Ascending aorta (tissue), 2 donors: ENCODE results near the gene APCDD1L. TPM values are rescaled to one million over a fixed set of nuclear protein-coding genes. Genes with fewer than 3 reads are reported as not detected.

Source experiments
- DNase-seq, 2 donors: peaks; one replicate each; pipeline ENCODE4 v3.0.0-alpha.2; 2019; ENCODE audit warnings: low spot score in 2 of 2
- H3K27ac ChIP-seq, 2 donors: fragments of 200-600 bp; sonication (generic); one replicate each; pipeline ENCODE4 v1.5.1; 2016 to 2017; ENCODE audit warnings: mild to moderate bottlenecking in 1 of 2
- H3K27me3 ChIP-seq: fragments of 200-600 bp; sonication (generic); one replicate; pipeline ENCODE4 v1.5.1; 2017
- H3K36me3 ChIP-seq, 2 donors: fragments of 200-600 bp; sonication (generic); one replicate each; pipeline ENCODE4 v1.5.1; 2016
- H3K4me1 ChIP-seq, 2 donors: fragments of 200-600 bp; sonication (generic); one replicate each; pipeline ENCODE4 v1.5.1; 2016 to 2017; ENCODE audit warnings: mild to moderate bottlenecking in 1 of 2
- H3K4me3 ChIP-seq, 2 donors: fragments of 200-600 bp; sonication (generic); one replicate each; pipeline ENCODE4 v1.5.1; 2016 to 2017; ENCODE audit warnings: mild to moderate bottlenecking in 1 of 2
- H3K9me3 ChIP-seq, 2 donors: fragments of 200-600 bp; sonication (generic); one replicate each; pipeline ENCODE4 v1.5.1; 2016
- intact Hi-C: fragments of 100-400 bp; cut with DNase I; formaldehyde crosslinking; loops from one replicate; pipeline ENCODE4 v1.15.1; 2023
- total RNA-seq: library from RNA; depleted of rRNA; stranded (reverse); fragments of >200 nt; gene quantifications from one replicate; pipeline ENCODE4 v1.1.0, GENCODE V29; 2016
- TF ChIP-seq, protein P1 (sequence below), 3 experiments: fragments of 200-600 bp in 2 of 3; fragments of 450-650 bp in 1 of 3; sonication (generic) in 2 of 3; IDR thresholded peaks; one replicate each; pipeline ENCODE4 v1.5.1; 2016 to 2019; ENCODE audit warnings: antibody characterized with exemption in 3 of 3, mild to moderate bottlenecking in 1 of 3, moderate library complexity in 1 of 3

The APCDD1L gene
- total RNA-seq, 1 donor from 2014 or later = 2.1 TPM

DNA sequence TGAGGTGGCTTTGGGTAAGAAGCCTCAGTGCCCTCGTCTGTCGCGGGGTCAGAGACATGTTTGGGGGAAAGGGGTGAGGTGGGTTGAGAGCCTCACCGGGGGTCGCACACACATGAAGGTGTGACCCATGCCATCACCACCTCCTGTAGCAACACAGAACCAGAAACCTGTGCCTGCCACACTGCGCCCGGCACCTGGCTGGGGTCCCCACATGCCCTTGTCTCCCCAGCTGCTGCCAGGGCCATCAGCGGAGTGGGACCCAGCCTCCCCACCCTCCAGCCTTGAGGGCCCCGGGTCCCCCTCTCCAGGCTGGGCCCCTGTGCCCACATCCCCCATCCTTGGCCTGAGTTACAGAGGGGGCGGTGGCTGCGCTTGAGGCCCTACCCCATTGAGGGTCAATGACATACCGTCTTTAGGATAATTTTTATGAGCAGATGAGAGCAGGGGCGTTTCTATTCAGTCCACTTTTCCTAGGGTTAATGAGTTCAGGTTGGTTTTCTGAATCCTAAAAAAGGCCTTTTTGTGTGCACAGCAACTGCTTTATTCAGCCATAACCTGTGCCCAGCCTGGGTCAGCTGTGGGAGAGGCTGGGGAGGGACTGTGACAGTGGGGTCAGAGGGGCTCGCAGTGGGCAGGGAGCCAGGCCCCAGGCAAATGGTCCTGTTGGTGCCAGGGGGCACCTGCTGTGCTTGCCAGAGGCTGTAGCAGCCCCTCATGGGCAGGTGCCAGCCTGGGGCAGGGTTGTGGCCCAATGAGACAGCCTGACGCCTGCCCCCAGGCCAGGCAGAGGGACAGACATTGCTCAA lies 19.4 kb downstream of the APCDD1L start:
- TF ChIP-seq, protein P1, sequence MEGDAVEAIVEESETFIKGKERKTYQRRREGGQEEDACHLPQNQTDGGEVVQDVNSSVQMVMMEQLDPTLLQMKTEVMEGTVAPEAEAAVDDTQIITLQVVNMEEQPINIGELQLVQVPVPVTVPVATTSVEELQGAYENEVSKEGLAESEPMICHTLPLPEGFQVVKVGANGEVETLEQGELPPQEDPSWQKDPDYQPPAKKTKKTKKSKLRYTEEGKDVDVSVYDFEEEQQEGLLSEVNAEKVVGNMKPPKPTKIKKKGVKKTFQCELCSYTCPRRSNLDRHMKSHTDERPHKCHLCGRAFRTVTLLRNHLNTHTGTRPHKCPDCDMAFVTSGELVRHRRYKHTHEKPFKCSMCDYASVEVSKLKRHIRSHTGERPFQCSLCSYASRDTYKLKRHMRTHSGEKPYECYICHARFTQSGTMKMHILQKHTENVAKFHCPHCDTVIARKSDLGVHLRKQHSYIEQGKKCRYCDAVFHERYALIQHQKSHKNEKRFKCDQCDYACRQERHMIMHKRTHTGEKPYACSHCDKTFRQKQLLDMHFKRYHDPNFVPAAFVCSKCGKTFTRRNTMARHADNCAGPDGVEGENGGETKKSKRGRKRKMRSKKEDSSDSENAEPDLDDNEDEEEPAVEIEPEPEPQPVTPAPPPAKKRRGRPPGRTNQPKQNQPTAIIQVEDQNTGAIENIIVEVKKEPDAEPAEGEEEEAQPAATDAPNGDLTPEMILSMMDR (IDR thresholded peaks at IDR 0.05) = no peak
- no peaks in the 10 kb centered on the region for H3K36me3 ChIP-seq
- no peaks in the 10 kb centered on the region for H3K4me1 ChIP-seq
- intact Hi-C loops = no loop called here
- H3K27me3 ChIP-seq = no peaks in the 10 kb centered on the region
- no peak overlapping the region for H3K4me3 ChIP-seq
- H3K27ac ChIP-seq = no peak overlapping the region
- peaks cover 0 to 1% of the 10 kb centered on the region in 2 donors for H3K9me3 ChIP-seq
- no peak for DNase-seq

DNA sequence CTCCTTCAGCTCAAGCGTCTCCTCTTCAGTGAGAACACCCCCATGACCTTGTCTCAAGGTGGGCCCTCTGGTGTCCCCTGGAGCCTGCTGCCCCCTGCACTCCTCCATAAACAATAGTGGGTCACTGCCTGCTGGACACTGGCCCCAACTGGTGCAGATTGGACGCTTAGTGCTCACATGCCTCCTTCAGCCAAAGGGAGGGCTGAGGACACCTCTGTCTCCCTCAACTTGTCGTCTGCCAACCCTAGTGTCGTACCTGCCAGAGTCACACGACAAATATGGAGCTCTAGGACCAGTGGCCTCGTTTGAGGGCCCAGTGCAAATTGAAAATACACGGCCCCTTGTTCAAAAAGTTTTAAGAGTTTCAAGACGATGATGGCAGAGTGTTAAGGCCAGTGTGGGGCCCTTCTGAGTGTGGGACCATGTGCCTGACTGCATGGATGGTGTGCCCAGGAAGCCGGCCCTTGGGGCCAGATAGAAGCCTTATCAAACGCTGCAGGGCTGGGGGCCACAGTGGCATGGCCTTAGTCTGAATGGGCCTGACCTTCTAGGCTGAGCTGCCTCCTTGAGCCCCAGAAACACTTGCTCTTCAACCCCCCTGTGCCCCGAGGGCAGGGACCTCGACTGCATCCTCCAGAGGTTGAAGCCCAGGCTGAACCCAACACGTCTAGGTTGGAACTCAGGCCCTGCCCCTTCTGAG lies 20.1 kb downstream of the APCDD1L start:
- peaks cover 0 to 9% of the 10 kb centered on the region in 2 donors for H3K9me3 ChIP-seq
- intact Hi-C loops = no loop called here
- H3K27me3 ChIP-seq = no peaks in the 10 kb centered on the region
- H3K4me3 ChIP-seq = no peak overlapping the region
- no peak overlapping the region for H3K27ac ChIP-seq
- TF ChIP-seq, protein P1 (IDR thresholded peaks at IDR 0.05) = no peak
- no peak for DNase-seq
- no peaks in the 10 kb centered on the region for H3K36me3 ChIP-seq
- no peaks in the 10 kb centered on the region for H3K4me1 ChIP-seq

DNA sequence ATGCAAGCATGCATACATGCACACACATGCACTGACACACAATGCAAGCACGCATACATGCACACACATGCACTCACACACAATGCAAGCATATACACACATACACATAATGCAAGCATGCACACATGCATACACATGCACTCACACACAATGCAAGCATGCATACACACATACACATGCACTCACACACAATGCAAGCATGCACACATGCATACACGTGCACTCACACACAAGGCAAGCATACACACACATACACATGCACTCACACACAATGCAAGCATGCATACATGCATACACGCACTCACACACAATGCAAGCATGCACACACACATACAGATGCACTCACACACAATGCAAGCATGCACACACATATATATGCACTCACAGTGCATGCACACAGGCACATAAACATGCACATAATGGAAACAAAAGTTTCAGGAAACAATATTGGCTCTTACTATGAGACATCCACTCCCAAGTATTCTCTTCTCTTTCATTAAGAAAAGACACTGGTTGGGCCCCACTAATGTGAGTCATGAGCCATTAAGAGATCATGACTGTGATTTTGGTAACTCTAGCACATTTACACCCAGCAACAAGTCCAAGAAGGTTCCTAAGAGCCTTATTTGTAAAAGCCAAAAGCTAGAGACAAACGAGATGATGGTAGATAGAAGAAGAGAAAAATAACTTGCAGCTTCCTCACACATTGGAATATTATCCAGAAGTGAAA lies 22.2 kb downstream of the APCDD1L start:
- Histone ChIP-seq H3K27me3 (no peaks in the 10 kb centered on the region), H3K4me1 (no peaks in the 10 kb centered on the region), H3K9me3 (peaks cover 0 to 23% of the 10 kb centered on the region in 2 donors), H3K27ac (no peak overlapping the region), H3K36me3 (no peaks in the 10 kb centered on the region), H3K4me3 (no peak overlapping the region)
- TF ChIP-seq, protein P1 (IDR thresholded peaks at IDR 0.05) = no peak
- intact Hi-C loops = no loop called here
- DNase-seq = no peak

DNA sequence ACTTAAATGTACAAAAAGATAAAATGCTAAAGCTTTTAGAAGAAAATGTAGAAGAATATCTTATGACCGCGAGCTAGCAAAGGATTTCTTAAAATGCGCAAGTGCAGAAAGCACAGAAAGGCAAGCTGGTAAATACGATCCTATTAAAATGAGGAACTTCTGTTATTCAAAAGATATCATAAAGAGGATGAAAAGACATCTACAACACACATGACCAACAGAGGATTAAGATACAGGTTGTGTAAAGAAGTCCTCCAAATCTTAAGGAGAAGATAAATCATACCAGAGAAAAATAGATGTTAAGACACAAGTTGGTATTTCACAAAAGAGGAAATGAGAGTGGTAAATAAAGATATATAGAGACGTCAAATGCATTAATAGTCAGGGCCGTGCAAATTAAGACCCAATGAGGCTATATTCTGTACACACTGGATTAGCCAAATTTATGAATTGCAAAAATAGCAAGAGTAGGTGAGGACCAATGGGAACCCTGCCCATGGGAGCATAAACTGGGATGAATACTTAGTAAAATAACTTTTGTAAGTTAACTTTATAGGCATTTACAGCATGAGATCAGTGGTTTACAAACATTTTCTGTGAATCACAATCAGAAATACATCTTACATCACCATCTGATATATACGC lies 23.0 kb downstream of the APCDD1L start:
- no peak overlapping the region for H3K4me3 ChIP-seq
- H3K36me3 ChIP-seq = no peaks in the 10 kb centered on the region
- peaks cover 0 to 23% of the 10 kb centered on the region in 2 donors for H3K9me3 ChIP-seq
- H3K27ac ChIP-seq = no peak overlapping the region
- H3K27me3 ChIP-seq = no peaks in the 10 kb centered on the region
- intact Hi-C loops = no loop called here
- no peaks in the 10 kb centered on the region for H3K4me1 ChIP-seq
- TF ChIP-seq, protein P1 (IDR thresholded peaks at IDR 0.05) = no peak
- no peak for DNase-seq

DNA sequence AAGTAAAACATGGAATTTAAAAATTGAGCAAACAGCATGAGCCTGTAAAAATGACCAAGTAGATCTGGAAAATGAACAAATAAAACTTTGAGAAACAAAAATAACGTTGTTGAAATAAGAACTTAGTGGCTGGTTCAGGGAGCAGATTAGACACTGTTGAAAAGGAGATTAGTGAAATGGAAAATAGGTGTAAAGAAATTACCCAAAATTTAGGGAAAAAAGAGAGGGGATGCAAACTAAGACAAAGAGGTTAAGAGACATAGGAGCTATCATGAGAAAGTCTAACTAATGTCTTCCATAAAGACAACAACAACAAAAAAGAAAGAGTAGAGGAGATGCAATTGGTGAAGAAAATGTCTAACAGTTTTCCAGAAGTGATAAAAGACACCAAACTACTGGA lies 29.0 kb downstream of the APCDD1L start:
- no peaks in the 10 kb centered on the region for H3K36me3 ChIP-seq
- no peak overlapping the region for H3K27ac ChIP-seq
- H3K9me3 ChIP-seq = peaks cover 15 to 42% of the 10 kb centered on the region in 2 donors
- intact Hi-C loops = no loop called here
- no peak overlapping the region for H3K4me3 ChIP-seq
- TF ChIP-seq, protein P1 (IDR thresholded peaks at IDR 0.05) = no peak
- H3K4me1 ChIP-seq = no peaks in the 10 kb centered on the region
- no peak for DNase-seq
- H3K27me3 ChIP-seq = no peaks in the 10 kb centered on the region
